ENCODE results near the gene GID8.
"Not testable (repeated sequence)": the region's sequence is repeated elsewhere in the genome, so short reads cannot be mapped to it uniquely, and the experiment has no call there.

GID8 gene

GRCh38 chr20:62958388-62959100 lies 20.6 kb downstream of the GID8 start:
- no peak for DNase-seq (ENCODE audit: low read depth in 2 of 2)

GRCh38 chr20:62959101-62959971 lies 21.4 kb downstream of the GID8 start:
- DNase-seq (ENCODE audit: low read depth in 2 of 2): no peak

- no peak for DNase-seq (ENCODE audit: low read depth in 2 of 2)
Measured at GRCh38 chr20:62959998-62960436, 22.1 kb downstream of the GID8 start.

- DNase-seq (ENCODE audit: low read depth in 2 of 2): not testable (repeated sequence)
Measured at GRCh38 chr20:62960446-62961309, 22.7 kb downstream of the GID8 start.

- no peak for DNase-seq (ENCODE audit: low read depth in 2 of 2)
Measured at GRCh38 chr20:62961310-62961783, 23.4 kb downstream of the GID8 start.

- no peak for DNase-seq (ENCODE audit: low read depth in 2 of 2)
Measured at GRCh38 chr20:62961799-62962198, 23.9 kb downstream of the GID8 start.

GRCh38 chr20:62962221-62962879 lies 24.4 kb downstream of the GID8 start:
- no peak for DNase-seq (ENCODE audit: low read depth in 2 of 2)

- DNase-seq (ENCODE audit: low read depth in 2 of 2): no peak
Measured at GRCh38 chr20:62962891-62963613, 25.1 kb downstream of the GID8 start.

- no peak for DNase-seq (ENCODE audit: low read depth in 2 of 2)
Measured at GRCh38 chr20:62963614-62964397, 25.9 kb downstream of the GID8 start.

GRCh38 chr20:62964700-62965099 lies 26.8 kb downstream of the GID8 start:
- no peak for DNase-seq (ENCODE audit: low read depth in 2 of 2)

- no peak for DNase-seq (ENCODE audit: low read depth in 2 of 2)
Measured at GRCh38 chr20:62965363-62965771, 27.4 kb downstream of the GID8 start.

- DNase-seq (ENCODE audit: low read depth in 2 of 2): no peak
Measured at GRCh38 chr20:62966212-62967148, 28.5 kb downstream of the GID8 start.

- DNase-seq (ENCODE audit: low read depth in 2 of 2): no peak
Measured at GRCh38 chr20:62967149-62967501, 29.2 kb downstream of the GID8 start.

GRCh38 chr20:62967628-62968351 lies 29.8 kb downstream of the GID8 start:
- DNase-seq (ENCODE audit: low read depth in 2 of 2): no peak

- no peak for DNase-seq (ENCODE audit: low read depth in 2 of 2)
Measured at GRCh38 chr20:62968378-62969178, 30.6 kb downstream of the GID8 start.

GRCh38 chr20:62969179-62969760 lies 31.3 kb downstream of the GID8 start:
- no peak for DNase-seq (ENCODE audit: low read depth in 2 of 2)

GRCh38 chr20:62969939-62970306 lies 32.0 kb downstream of the GID8 start:
- no peak for DNase-seq (ENCODE audit: low read depth in 2 of 2)

All from stimulated activated CD4-positive, alpha-beta T cell treated with anti-CD3 and anti-CD28 coated beads, Interleukin-15, amount 100 ng/mL, for 48 hours (primary cell).